HG03354 (cell line): ENCODE data around the gene ZNF668.

Experiments
- ATAC-seq: cut with Tn5 transposase; IDR thresholded peaks from one replicate; pipeline ENCODE4 v1.9.1; 2021; ENCODE audit warnings: mild to moderate bottlenecking; ENCODE audit not compliant: unreplicated experiment, poor library complexity, severe bottlenecking

The ZNF668 gene

DNA sequence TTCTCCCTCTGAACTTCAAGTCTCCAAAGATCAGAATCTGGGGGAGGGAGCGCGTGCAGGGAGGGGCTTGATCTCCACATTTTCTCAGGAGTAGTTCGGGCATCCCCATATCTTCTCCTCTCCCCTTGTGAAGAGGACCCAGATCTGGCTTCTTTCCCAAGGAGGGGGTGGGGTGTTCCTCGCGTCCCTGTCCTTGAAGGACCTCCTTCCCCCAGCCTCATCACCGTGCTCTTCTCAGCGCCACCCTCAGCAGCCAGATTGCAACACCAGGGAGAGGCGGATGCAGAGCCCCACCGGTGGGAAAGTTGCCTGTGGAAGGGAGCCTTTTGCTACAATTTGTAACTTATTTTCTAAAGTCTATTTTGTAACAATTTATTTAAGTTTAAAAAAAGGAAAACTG, 9.0 kb upstream of the ZNF668 start:
- no peak for ATAC-seq

- ATAC-seq, result no peak
Observed at GRCh38 chr16:31082368-31083045, 8.5 kb upstream of the ZNF668 start.

- no peak for ATAC-seq
Observed at GRCh38 chr16:31081428-31082351, 7.7 kb upstream of the ZNF668 start.

GRCh38 chr16:31080756-31081419, 6.8 kb upstream of the ZNF668 start:
- ATAC-seq, result no peak

GRCh38 chr16:31080035-31080629, 6.1 kb upstream of the ZNF668 start:
- no peak for ATAC-seq

DNA sequence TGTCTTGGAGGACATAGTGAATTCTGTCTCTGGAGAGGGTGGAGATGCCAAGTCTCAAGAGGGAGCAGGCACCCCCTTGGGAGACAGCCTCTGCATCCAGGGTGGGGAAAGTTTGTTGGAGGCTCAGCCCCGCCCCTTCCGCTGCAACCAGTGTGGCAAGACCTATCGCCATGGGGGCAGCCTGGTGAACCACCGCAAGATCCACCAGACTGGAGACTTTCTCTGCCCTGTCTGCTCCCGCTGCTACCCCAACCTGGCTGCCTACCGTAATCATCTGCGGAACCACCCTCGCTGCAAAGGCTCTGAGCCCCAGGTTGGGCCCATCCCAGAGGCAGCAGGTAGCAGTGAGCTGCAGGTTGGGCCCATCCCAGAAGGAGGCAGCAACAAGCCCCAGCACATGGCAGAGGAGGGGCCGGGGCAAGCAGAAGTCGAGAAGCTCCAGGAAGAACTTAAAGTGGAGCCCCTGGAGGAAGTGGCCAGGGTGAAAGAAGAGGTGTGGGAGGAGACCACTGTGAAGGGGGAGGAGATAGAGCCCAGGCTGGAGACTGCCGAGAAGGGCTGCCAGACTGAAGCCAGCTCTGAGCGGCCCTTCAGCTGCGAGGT, 5.4 kb upstream of the ZNF668 start:
- no peak for ATAC-seq

DNA sequence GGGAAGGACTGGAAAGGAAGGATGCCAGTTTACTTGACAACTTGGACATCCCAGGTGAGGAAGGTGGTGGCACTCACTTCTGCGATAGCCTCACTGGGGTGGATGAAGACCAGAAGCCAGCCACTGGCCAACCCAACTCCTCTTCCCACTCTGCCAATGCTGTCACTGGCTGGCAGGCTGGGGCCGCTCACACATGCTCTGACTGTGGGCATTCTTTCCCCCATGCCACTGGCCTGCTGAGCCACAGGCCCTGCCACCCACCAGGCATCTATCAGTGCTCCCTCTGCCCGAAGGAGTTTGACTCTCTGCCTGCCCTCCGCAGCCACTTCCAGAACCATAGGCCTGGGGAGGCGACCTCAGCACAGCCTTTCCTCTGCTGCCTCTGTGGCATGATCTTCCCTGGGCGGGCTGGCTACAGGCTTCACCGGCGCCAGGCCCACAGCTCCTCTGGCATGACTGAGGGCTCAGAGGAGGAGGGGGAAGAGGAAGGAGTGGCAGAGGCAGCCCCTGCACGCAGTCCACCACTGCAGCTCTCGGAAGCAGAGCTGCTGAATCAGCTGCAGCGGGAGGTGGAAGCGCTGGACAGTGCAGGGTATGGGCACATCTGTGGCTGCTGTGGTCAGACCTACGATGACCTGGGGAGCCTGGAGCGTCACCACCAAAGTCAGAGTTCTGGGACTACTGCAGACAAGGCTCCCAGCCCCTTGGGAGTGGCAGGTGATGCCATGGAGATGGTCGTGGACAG, 4.7 kb upstream of the ZNF668 start:
- no peak for ATAC-seq

DNA sequence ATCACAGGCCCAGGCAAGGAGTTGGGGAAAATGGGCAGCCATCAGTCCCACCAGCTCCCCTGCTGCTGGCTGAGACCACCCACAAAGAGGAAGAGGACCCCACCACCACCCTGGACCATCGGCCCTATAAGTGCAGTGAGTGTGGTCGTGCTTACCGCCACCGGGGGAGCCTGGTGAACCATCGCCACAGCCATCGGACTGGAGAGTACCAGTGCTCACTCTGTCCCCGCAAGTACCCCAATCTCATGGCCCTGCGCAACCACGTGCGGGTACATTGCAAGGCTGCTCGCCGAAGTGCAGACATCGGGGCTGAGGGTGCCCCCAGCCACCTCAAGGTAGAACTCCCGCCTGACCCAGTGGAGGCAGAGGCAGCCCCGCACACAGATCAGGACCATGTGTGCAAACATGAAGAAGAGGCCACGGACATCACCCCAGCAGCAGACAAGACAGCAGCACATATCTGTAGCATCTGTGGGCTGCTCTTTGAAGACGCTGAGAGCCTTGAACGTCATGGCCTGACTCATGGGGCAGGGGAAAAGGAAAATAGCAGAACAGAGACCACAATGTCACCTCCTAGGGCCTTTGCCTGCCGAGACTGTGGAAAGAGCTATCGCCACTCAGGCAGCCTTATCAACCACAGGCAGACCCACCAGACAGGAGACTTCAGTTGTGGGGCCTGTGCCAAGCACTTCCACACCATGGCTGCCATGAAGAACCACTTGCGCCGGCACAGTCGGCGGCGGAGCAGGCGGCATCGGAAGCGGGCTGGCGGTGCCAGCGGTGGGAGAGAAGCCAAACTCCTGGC, 3.8 kb upstream of the ZNF668 start:
- ATAC-seq, result no peak

- ATAC-seq, result no peak
Observed at GRCh38 chr16:31077024-31077423, 3.0 kb upstream of the ZNF668 start.

- no peak for ATAC-seq
Observed at GRCh38 chr16:31076319-31076718, 2.3 kb upstream of the ZNF668 start.

- ATAC-seq, result no peak
Observed at GRCh38 chr16:31074814-31075183, 759 bp upstream of the ZNF668 start.

DNA sequence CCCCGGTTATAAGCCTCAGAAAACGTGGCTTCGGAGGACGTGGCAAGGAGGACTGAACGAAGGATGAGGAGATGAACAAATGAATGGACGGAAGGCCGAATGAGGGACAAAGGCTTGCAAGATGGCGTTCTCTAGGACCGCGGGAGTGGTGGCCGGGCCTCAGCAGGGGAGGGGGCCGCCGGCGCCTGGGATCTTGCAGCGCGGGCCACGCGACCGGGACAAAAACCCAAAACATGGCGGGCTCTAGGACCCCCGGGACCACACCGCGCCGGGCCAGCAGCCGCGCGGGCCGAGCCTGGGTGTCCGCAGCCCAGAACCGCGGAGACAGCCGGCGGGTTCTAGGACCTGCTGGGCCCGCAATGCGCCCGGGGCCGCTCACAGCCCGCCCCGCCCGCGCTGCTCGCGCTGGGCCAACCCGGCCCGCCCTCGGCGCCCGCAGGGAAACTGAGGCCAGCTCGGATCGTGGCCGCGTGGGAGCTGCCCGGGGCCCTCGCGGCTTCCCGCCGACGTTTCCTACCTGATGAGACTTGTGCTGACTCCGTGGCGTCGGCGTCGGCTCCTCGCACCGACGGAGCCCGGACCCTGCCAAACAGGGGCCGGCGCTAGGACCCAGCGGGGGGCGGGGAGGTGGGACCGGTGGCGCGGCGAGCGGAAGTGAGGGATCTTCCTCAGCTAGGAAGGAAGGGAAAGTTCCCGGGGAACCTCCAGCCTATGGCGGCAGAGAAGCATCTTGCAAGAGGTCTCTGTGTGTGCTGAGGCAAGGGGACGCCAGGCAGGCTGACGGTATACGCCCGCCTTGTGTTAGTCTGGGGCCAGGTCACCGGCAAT, 684 bp downstream of the ZNF668 start:
- peak; percentile 58 for ATAC-seq

DNA sequence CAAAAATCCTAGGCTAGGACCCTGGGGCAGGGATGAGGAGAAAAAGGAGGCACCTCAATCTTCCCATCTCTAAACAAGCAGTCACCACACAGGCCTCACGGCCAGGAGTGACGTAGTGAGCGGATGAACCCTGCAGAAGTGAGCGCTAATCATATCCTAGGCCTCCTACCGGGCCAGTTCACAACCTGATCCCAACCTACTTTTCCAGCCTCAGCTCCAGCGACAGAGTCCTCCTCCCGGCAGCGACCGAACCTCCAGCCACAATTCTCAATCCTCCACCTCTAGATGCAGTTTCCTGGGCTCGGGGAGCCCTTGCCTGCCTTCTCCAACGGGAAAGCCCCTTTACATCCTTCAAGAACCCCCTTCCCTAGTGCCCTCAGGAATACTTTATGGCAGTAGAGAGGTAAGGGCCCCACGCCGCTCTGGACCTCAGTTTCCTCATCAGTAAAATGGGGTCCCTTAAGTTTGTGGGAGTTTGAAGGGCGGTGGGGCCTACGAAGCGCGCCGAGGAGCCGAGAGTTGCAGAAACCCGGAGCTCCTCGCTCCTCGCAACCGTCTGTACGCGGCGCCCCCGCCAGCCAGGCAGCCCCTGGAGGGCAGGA, 1.4 kb downstream of the ZNF668 start:
- peak; percentile 2 for ATAC-seq

DNA sequence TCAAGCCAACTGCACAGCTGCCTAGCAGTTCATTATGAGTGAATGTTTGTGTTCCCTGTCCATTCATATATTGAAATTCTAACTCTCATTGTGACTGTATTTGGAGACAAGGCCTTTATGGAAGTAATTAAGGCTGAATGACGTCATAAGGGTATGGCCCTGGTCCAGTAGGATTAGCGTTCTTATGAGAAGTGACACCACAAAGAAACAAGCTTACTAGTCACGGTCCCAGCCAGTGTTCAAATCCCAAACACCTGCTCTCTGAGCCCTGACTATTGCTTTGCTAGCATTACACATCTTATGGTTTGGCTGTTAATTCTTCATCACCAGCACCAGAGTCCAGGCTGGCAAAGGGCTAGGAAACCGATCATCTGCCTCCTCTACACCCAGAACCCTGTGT, 2.2 kb downstream of the ZNF668 start:
- ATAC-seq, result no peak

DNA sequence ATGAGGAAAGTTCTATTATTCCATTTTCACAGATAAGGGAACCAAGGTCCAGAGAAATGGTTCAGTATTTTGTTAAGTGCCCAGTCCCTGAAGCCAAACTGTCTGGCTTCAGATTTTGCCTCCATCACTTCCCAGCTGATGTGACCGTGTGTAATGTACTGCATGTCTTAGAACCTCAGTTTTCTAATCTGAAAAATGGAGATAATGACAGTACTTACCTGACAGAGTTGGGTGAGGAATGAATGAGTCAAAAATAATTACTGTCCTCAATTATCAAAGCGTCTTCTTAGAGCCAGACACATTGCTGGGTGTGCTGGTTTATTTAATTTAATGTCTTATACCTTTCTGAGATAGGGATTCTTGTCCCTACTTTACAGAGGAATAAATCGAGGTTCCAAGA, 6.7 kb downstream of the ZNF668 start:
- no peak for ATAC-seq

DNA sequence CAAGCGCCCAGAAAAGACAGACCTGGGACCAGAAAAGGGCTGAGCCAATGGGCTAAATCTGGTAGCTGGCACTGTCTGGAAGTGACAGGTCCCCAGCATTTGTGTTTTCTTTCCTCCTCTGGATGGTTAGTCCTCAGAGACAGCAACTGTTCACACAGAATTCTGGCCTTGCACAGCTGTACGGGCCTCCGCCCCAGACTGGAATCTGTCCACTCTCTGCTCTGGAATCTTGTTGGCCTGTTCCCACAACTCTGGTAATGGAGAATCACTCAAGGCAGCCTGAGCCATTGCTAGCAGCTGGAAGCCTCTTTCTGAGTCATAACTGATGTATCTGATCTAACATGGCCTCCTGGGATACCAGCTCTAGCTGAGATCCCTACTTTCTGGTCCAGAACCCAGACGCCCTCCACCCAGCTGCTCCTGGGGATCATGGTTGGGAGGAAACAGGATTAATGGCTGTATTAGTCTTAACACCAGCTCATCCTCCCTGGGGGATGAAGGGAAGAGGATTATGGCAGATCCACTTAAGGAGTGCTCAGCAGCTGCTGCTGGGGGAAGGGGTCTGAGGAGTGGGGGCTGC, 9.1 kb downstream of the ZNF668 start:
- no peak for ATAC-seq
